Activated CD4-positive, alpha-beta T cell treated with anti-CD3 and anti-CD28 coated beads, Interleukin-2, amount 50 U/mL, for 16 hours (primary cell): Measurements from ENCODE around the gene DYNLT1.
"Not testable (repeated sequence)": the region's sequence is repeated elsewhere in the genome, so short reads cannot be mapped to it uniquely, and the experiment has no call there.

ENCODE experiments used
- DNase-seq: peaks from one replicate; pipeline ENCODE4 v3.0.0-alpha.2; 2020

DYNLT1 gene

GRCh38 chr6:158662954-158663624 lies 18.5 kb upstream of the DYNLT1 start:
- DNase-seq = no peak

- DNase-seq = no peak
Observed at GRCh38 chr6:158662607-158662953, 18.0 kb upstream of the DYNLT1 start.

DNA sequence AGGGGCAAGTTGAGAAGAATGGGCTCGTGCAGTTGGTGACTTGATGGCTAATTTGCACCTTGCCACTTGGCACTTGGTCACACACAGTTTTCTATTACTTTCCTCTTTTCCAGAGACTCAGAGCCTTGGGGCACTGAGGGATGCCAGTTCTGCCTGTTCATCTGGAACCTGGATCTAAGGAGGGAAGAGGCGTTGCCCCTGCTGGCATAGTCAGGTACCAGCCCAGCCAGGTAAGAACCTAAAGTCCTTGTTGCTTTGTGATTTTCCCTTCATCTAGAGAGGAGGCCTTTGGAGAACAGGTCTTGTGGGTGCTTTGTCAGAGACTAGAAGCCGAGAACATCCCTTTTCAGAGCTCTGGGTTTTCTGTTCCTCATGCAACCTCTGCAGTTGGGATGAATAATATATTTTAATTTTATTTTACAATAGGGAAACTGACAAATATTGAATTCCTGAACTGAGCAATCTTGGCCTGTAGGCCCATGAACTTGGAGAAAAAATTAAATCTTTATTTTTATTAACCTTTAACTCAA lies 16.7 kb upstream of the DYNLT1 start:
- DNase-seq = no peak

- no peak for DNase-seq
Observed at GRCh38 chr6:158660333-158660754, 15.8 kb upstream of the DYNLT1 start.

DNA sequence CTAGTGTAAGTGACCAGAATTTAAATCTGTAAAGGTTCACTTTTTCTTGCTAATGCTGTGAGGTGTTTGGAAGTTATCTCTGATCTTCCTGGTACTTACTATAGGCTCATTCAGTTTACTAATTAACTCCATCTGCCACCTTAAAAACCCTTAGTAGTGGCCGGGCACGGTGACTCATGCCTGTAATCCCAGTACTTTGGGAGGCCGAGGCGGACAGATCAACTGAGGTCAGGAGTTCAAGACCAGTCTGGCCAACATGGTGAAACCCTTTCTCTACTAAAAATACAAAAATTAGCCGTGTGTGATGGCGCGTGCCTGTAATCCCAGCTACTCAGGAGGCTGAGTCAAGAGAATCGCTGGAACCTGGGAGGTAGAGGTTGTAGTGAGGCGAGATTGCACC lies 12.4 kb upstream of the DYNLT1 start:
- not testable (repeated sequence) for DNase-seq

GRCh38 chr6:158655569-158656450 lies 11.3 kb upstream of the DYNLT1 start:
- no peak for DNase-seq

GRCh38 chr6:158654960-158655489 lies 10.5 kb upstream of the DYNLT1 start:
- no peak for DNase-seq

DNA sequence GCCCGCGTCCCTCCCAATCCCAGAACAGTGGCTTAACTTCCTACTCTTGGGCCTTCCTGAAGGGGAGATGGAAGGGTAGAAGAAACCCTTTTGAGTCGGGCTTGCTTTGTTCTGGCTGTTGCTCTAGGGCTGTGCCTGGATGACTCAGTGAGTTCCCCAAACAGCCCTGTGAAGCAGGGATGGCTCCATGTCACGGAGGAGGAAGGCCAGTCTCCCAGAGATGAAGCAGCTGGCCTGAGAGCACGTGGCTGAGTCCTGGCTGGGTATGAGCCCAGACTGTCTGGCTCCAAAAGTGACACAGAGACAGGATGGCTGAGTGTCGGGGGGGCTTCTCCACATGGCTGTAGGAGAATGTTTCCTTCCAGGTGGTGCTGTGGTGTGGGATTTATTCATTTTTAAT lies 10.0 kb upstream of the DYNLT1 start:
- no peak for DNase-seq

DNA sequence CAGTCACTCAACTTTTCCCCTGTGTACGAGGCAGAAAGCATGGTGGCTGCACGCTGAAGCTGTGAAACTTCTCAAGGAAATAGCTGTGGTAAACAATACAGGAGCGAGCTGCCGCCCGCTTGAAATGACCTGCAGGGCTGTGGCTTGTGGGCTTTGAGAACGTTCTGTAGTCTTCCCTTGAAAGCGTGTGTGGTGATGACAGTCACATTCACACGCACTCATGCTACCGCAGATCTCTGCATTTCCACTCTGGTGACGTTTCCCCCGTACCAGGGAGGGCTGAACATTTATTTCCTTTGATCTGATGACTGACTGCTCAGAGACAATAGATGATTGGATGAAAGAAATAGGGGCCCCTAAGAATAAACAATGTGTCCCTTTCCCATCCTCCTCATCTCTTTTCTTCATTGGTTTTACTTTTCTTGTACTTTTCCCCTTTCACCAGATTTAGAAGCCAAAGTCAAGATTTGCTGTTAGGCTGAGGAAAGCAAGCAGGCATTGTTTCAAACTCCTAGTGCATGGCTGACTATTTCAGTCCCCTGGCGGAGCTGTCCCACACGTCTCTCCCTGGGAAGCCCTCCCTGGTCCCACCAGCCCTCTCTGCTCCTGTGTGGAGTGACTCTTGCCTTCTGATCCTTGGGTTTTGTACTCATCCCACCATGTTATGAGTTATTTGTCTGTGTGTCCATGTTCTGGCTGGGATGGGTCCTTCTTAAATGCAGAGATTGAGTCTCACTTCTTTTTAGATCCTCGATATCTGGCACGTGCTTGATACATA lies 9.2 kb upstream of the DYNLT1 start:
- DNase-seq = peak; percentile 97

GRCh38 chr6:158651981-158652737 lies 7.6 kb upstream of the DYNLT1 start:
- not testable (repeated sequence) for DNase-seq

DNA sequence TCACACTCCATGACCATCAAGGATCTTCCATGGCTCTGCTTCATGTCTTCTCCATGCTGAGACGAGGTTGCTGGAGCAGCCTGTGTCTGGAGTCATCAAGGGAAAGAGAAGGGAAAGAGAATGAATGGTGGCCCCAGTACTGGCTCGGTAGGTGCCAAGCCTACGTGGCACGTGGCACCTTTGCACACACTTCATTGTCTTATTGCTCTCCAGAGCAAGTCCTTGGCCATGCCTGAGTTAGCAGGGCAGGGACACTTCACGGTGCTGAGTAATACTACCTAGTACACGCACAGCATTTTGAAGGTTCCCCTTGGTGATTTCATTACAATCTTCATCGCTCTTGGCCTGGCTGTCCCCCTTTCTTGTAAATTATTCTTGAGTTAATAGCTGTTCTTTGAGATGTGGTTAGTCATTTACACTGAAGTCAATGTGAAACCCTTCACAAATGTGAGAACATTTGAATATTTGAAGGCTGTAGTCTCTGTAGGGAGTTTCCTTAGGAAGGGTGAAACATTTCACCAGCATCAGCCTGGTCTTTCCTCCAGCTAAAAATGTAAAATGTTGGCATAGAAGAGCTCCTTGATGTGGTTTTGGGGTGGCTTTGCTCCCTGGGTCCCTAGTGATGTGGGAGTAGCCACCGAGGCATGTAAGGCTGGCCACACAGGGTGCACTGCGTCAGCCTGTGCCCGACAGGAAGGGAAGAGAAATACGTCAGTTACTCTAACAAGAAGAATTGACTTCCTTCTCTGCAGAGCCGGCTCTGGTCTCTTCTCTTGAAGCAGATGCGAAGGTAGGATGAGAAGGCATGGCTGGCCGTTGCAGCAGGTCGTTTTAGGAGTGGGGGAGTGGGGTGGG lies 5.0 kb upstream of the DYNLT1 start, which contains the start of gene SYTL3:
Gene SYTL3, plus strand, starts transcription at position 766 of the 855 bp plus-strand sequence. CDS start 13,215 bp downstream, outside the sequence.
- peak; percentile 92 for DNase-seq

DNA sequence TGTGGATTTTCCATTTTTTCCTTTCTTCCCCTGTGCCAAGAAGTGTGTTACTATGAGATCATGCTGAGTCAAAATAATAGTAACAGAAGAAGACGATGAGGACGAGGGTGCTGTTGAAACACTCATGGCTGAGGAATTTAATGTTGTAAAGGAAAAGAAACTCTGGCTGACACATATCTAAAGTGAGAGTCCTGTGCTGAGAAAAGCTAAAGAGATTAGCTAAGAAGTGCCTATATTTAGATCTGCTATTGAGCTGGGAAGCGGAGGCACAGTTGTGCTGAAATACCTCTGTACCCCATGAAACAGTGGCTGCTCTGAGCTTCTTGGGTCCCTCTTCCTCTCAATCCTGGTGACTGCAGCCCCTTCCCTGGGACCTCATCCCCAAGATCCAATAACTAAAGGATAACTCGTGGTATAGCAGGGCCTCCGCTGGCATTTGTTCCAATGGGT lies 4.2 kb upstream of the DYNLT1 start:
- peak; percentile 90 for DNase-seq

DNA sequence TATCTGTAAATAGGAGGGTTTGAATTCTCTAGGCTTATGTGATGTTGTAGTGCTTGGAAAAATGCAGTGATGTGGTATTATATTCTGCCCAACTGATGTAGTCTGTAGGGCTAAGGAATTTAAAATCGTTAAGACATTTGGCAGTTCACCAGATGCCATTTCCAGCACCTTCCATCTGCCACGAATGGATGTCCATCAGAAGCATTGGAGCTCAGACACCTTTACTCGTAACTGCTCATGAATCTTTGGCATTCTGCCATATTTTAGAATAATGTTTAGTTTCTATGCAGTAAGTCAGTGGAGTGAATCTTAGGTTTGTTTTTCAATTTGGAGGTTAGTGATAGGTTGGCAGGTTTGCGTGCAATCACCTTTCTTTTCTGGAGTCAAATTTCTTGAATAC lies 3.0 kb upstream of the DYNLT1 start:
- no peak for DNase-seq

DNA sequence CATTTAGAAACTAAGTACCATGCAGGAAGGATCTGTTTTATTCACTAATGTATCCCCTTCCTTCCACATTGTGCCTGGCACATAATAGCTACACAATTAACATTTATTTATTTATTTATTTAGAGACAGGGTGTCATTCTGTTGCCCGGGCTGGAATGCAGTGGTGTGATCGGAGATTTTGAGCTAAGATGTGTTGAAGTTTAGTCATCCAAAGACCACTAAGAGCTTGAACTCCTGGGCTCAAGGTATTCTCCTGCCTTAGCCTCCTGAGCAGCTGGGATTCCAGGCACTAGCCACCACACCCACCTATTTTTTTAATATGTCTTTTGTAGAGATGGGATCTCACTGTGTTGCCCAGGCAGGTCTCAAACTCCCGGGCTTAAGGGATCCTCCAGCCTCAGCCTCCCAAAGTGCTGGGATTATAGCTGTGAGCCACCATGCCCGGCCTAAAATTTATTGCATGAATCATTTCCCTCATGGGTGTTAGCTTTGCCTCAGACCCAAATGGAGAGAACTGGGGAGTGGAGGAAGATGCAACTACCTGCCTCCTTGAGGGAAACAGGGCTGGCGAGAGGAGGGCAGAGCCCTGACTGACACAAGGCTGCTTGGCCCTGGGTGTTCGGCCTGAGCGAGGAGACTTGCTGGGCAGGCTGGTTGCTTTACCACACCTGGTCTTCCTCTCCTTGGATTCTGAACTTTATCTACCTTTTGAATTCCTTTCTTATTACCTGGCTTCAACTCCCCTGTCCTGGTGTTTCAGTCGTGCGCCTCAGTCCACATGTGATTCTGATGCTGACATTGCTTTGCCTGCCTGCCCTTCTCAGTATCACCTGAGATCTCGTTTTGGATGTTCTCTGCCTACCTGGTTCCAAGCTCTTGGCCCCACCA lies 1.7 kb upstream of the DYNLT1 start:
- DNase-seq = no peak

GRCh38 chr6:158645064-158646022 lies 800 bp upstream of the DYNLT1 start:
- DNase-seq = peak; percentile 77

GRCh38 chr6:158643836-158644230 lies 710 bp downstream of the DYNLT1 start:
- DNase-seq = no peak

- DNase-seq = no peak
Observed at GRCh38 chr6:158642097-158642601, 2.4 kb downstream of the DYNLT1 start.

DNA sequence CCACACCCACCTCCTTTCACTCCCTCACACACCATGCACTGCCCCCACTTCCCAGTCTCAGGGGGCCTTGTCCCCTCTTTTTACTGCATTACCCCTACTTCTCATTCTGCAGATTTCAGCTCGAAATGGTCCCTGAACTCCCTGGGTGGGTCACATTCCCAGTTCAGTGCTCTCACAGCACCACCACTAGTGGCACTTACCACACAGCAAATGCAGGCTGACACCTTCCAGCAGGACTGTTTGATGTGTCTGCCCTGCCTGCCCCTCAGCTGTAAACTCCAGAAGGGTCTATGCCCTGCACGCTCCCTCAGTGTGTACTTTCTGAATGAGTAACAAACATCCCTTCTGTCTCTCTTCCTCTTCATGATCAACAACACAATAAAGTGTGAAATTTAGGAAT lies 4.0 kb downstream of the DYNLT1 start:
- DNase-seq = no peak
